GM19324 (cell line): ENCODE measurements around the gene ZSCAN31.
"Not testable (repeated sequence)": the region's sequence is repeated elsewhere in the genome, so short reads cannot be mapped to it uniquely, and the experiment has no call there.

Source experiments
- ATAC-seq: cut with Tn5 transposase; IDR thresholded peaks from one replicate; pipeline ENCODE4 v1.9.1; 2021; ENCODE audit warnings: mild to moderate bottlenecking, moderate library complexity; ENCODE audit not compliant: unreplicated experiment, low FRiP score

The ZSCAN31 gene

DNA sequence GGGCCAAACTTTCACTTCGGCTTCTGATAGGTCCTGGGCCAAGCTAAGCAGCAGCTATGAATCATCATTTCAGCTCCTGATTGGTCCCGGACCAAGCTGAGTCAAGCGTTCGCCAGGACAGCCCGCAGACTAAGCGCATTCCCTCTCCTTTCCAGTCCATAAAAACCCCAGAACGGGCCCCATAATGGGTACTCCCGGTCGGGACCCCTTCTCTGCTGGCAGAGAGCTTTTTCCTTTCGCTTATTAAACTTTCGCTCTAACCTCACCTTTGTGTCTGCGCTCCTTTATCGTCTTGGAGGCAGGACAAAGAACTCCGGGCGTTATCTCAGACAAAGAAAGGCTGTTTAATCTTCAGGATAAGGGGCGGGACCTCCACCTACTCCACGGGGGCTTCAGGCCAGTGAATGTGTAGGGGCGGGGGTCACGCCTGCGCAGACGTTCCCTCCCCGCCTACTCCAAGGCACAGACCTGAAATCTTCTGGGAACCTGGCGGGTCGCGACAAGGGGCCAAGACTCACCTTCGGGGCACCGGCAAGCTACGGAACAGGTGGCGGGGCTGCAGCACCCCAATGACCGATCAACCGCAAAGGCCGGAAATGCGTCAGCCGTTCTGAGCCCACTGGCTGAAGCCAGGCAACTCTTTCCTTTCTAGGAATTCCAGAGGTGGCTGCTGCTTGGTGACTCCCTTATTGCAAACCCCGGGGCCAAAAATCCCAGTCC is at the start of gene ZSCAN31:
ZSCAN31 (minus strand) TSS at position 585 of the 720 bp plus-strand sequence. CDS start 6,465 bp downstream, outside the sequence.
- peak; percentile 91 for ATAC-seq

DNA sequence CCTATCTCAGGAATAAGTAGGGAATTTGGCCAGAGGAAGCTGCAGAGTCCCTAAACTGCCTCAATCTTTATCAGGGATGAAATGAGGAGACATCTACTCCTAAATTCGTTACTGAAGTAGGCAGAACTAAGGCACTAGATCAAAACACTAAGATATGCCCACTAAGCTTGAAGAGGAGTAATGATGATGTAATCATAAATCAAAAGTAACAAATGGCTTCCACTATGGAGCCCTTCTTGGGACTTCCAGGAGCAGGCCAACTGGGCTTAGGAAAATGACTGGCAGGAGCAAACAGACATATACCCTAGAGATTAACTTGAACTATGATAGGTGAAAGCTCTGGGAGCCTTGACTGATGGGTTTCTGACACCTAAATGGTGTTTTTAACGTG is 48.2 kb upstream of the ZSCAN31 start:
- ATAC-seq: no peak

DNA sequence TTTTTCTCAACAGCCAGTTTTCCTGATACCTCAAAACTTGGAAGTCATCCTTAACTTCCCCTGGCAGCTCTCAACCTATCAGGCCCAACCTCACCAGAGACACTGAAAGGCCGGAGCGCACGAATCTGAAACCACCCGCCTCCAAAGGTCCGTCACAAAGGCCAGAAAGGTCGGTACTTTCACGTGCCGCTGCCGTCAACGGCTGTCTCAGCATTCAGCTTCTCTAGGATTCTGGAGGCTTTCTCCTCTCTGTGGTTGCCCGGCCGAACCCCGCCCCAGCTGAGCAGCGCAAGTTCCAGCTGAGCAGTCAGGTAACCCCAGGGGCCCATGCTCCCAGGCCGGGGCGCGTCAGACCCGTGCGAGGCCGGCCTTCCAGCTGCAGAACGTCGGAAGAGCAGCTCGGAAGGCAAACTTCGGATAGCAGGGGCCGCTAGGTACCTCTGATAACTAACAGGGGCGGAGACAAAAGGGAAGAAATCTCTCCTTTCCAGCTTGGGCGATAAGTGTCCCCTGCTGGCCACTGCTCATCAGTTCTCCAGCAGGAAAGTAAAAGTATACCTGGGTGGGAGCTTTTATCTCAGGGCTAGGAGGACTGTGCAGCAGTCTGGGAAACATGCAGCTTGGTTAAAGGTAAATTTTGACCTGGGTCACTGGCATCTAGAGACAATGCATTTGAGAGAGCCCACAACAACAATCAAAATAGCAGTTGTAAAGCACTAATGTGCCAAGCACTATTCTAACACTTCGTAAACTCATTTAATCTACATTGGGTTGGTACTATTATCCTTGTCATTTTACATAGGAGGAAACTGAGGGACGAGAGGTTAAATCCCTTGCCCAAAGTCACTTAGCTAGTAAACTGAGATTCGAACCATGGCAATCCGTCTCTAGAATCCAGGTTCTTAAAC is 47.5 kb upstream of the ZSCAN31 start:
- ATAC-seq: peak; percentile 79

DNA sequence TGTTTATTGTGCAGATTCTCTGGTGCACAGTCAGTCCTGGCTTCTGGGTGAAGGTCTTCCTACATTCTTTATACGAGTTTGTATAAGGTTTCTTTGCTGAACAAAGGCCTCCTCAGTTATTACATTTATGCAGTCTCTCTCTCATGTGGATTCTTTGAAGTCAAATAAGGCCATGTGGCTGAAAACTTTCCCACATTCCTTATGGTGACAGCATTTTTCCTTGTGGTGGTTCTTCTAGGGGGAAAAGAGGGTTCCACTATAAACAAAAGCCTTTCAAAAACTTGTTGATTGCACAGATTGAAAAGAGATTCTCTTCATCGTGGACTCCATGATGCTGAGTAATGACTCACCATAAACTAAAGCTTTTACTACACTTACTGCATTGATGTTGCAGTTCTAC is 44.4 kb upstream of the ZSCAN31 start:
- ATAC-seq: no peak

DNA sequence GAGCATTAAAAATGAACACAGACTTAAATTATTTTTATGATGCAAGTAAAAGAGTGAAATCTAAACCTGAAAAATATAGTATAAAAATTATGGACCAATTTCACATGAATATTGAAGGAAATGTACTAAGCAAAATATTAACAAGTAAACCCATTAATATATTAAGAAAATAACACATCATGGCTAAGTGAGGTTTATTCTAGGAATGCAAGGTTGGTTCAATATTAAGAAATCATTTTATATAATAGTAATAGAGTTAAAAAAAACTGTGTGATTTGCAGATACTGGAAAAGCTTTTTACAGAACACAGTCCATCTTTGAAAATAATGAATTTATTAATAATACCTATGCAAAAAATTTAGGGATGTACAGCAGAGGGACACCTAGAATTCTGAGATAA is 42.7 kb upstream of the ZSCAN31 start:
- ATAC-seq: no peak

DNA sequence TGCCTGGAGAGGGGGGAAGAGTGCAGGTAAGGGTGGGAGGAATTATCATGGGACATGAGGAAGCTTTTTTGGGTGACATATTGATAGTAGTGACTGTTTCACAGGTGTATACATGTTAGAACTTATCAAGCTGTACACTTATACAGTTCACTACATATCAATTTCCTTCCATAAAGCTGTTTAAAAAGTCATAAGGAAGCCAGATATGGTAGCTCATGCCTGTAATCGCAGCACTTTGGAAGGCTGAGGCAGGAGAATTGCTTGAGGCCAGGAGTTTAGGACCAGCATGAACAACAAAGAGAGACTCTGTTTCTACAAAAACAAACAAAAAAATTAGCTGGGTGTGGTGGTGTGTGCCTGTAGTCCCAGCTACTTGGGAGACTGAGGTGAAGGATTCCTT is 41.9 kb upstream of the ZSCAN31 start:
- ATAC-seq: no peak

DNA sequence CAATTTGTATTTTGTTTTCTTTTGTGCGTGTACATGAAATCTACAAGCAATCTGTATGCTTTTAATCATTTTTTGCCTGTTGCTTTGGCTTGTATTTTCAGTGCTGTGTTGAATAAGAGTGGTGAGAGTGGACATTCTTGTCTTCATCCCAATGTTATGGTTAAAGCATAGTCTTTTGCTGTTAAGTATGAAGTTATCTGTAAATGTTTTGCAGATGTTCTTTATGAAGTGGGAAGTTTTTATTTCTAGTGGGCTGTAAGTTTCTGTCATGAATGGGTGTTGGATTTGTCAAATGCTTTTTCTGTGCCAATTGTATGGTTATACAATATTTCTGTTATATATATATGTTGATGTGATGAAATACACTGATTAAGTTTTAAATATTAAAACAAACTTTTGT is 38.0 kb upstream of the ZSCAN31 start:
- ATAC-seq: no peak

DNA sequence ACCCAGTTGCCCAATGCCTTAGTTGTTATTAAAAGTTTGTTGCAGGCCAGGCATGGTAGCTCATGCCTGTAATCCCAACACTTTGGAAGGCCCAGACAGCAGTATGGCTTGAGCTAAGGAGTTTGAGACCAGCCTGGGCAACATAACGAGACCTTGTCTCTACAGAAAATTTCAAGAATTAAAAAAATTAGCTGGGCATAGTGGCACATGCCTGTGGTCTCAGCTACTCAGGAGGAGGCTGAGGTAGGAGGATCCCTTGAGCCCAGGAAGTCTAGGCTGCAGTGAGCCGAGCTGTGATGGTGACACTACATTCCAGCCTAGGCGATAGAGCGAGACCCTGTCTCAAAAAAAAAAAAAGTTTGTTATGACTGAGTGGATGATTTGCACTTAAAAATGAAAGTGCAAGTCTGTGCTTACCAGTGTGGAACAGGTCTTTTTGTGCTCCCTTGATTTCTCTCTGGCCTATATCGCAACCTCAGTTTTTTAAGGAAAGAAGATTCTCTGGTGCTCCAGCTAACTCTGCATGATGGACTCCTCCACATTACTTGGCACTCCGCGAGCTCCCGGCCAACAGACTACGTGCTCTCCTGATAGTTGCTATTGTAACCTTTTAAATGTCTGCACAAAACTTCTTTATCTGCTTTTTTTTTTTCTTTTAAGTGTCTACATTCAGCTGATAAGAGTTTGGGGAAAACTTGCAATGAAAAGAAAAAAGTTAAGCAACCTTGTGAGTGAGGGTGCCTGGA is 35.9 kb upstream of the ZSCAN31 start:
- ATAC-seq: no peak

DNA sequence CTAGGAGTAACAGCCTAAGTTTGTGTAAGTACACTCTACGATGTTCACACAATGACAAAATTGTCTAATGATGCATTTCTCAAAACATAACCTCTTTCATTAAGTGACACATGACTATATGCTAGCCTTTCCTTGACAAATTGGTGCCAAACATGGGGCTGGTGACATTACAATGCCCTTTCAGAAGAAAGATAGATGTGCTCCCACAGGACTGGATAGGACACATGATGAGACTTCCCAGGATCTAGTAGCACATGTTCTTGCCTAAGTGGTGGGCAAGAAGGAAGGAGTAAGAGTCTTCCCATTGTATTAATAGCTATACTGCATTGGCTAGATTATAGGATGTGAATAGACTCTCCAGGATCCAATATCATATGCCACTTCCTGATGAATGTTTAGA is 35.3 kb upstream of the ZSCAN31 start:
- no peak for ATAC-seq

DNA sequence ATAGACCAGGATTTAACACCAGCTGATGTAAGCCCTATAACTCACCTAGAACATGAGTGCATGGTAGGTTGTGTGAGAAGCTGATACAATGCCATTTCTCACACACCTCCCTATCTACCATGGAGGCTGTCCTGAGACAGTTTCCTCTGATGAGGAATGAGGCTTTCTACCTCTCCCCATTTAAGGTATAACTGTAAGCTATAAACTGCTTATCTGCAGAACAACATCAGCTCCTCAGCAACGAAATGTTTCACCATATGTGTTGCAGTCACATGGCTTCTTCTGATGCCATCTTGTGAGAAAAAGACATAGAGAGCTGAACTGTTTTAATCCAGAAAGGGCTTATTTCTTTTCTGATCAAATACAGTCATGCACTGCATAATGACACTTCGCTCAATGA is 34.5 kb upstream of the ZSCAN31 start:
- ATAC-seq: no peak

DNA sequence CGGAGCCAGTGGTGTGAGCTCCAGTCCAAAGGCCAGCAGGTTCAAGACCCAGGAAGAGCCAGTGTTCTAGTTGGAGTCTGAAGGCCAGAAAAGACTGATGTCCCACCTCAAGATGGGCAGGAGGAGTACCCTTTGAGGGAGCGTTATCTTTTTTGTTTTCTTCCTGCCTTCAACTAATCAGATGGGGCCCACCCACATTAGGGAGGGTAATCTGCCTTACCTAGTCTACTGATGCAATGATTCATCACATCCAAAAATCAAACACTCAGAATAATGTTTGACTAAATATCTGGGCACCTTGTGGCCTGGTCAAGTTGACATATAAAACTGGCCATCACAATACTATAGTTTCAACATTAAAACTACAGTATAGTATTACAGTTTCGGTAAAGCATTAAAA is 33.5 kb upstream of the ZSCAN31 start:
- ATAC-seq: no peak

DNA sequence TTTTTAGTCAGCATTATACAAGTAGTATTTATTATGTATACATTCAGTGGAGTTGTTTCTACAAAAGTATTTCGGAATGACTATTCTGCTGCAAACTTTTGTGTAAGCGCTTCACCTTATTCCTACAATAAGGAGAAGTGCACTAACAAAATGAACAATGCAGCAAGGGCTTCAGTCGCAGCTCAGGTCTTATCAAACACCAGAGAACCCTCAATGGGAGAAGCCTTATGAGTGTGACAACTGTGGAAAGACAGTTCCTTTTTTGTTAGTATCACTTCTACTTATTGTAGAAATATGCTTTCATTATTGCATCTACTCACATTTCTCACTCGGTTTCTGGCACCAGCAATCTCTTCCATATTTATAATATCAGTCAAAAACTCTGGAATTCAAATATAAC is 32.6 kb upstream of the ZSCAN31 start:
- ATAC-seq: peak; percentile 63

DNA sequence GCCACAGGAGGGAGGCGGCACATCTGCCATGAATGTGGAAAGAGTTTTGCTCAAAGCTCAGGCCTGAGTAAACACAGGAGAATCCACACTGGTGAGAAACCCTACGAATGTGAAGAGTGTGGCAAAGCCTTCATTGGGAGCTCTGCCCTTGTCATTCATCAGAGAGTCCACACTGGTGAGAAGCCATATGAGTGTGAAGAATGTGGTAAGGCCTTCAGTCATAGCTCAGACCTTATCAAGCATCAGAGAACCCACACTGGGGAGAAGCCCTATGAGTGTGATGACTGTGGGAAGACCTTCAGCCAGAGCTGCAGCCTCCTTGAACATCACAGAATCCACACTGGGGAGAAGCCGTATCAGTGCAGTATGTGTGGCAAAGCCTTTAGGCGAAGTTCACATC is 29.6 kb upstream of the ZSCAN31 start:
- not testable (repeated sequence) for ATAC-seq

DNA sequence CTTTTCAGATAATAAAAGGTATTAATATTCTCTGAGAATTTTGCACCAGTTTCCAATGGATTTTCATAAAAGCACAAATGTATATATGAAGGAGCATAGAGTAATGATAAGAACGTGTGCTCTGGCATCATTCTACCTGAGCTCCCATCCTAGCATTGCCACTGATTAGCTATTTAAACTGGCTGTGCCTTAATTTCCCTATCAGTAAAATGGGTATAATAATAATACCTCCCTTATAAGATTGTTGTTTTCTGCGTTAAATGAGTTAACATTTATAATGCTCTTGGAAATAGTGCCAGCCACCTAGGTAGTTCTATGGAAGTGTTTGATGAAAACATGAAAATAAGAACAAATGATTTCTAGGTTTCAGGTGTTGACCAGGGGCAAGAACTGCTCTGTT is 25.0 kb upstream of the ZSCAN31 start:
- ATAC-seq: no peak

DNA sequence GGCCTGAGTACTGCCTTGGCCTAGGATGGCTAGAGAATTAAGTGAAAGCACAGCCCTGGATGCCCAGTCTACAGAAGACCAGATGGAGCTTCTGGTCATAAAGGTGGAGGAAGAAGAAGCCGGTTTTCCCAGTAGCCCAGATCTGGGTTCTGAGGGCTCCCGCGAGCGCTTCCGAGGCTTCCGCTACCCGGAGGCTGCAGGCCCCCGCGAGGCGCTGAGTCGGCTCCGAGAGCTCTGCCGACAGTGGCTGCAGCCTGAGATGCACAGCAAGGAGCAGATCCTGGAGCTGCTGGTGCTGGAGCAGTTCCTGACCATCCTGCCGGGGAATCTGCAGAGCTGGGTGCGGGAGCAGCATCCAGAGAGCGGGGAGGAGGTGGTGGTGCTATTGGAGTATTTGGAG is 23.6 kb upstream of the ZSCAN31 start:
- not testable (repeated sequence) for ATAC-seq

DNA sequence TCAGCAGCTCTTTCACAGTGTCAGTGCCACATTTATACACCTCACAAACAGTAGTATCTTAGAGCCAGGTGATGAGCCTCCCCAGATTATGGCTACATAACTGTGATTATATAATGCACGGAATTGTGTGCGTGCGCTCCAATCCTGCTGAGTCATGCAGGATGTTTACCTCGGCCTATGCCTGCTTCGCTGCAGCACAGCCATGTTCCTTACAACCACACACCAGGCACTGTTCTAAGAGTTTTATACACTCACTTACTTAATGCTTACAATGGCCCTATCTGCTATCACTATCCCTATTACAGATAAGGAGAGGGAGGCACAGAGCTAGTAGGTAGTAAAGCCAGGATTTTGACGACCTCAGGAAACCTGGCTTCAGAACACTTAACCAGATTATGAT is 21.1 kb upstream of the ZSCAN31 start:
- no peak for ATAC-seq

DNA sequence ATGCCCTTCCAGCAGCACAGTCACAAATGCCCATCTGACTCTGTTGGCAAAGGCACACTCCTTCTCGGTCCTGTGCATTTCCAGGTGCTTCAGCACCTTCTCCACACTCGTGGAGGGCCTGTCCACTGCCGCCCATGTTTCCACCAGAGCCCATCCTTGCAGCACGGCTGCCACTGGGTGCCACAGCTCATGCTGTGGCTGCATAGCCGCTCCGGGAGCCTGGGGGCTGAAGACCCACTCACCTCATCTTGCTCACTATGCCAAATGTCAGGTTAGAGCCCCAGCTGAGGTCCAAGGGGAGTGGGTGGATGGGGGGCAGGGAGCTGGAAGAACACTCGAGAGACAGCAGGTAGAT is 20.7 kb upstream of the ZSCAN31 start:
- ATAC-seq: no peak

DNA sequence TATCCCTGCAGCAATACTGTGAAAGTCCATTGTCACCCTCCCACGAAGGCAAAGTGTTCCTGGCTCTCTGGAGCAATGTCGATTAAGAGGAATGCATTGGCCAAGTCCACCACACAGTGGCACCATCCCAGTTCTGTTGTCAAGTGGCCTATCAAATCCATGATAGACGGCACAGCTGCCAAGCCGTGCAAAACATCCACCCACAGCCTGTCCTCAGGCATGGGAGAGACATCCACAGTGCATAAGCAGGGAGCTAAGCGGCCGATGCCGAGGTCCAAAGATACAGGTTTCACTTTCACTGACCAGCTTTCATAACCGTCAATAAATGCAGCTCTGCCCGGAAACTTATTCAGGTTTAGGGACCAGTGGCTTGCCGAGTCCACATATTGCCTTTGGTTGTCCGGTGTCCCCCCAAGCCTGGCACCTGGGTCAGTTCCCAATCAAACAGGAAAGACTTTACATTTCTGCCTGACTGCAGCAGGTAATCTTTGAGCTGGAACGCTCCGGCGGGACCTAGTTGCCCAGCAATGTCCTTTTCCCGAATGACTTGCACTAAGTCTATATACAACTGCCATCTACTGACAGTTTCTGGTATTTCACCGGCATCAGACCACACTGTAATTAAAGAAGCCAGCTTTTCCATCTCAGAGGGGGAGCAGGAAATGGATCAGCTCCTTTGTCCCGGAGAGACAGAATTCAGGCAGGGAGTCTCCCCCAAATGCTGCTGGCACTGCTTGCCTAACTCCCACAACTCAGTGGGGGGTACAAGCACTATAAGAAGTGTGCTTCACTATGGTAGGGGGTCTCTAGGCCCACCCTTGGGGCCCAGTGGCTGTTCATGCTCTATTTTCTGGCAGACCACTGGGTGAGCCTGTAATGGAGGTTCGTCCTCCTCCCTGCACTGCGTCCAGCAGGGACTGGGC is 20.1 kb upstream of the ZSCAN31 start:
- peak; percentile 55 for ATAC-seq

DNA sequence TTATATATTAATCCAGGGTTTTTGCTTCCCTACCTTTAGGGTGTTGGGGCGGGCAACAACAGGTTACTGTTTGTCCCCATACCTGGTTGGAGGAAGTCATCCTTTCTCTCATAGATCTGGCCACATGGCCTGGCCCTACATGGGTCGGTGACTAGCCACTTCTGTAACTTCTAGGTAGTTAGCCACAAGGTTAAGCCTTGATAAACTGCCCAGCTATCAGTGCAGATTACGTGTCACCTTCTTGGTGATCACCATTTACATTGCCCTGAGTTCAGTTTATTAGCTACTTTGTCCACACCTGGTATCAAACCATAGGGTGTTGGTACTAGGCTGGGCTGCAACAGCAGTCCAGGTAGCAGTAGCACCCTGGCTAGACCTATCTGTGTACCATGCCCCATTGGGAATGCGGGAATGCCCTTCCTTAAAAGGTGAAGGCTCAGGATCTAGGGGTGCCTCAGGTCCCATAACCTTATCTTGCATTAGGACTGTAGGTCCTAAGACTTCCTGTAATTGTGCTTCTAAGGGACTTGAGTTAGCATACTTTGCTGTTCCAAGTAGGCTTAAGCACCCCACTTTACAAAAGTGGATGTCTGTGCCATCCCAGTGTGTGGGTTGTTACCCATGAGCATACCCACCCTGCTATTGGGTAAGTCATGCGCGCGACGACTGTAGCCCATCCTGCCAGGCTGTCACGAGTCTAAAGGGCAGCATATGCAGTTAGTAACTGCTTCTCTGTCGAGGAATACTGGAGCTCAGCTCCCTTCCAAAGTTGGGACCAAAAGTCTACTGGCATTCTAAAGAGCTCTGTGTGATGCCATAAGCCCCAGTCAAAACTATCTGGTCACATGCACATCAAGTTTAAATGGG is 19.0 kb upstream of the ZSCAN31 start:
- no peak for ATAC-seq
